H9 (cell line): Measurements from ENCODE around the gene CELF4. TPM values are rescaled to one million over a fixed set of nuclear protein-coding genes. Genes with fewer than 3 reads are reported as not detected.

Experiments used
- DNase-seq: peaks from one replicate; pipeline ENCODE4 v3.0.0-alpha.2; 2017
- H2AFZ ChIP-seq: one replicate; pipeline ENCODE4 v1.6.1; 2013; ENCODE audit warnings: mild to moderate bottlenecking, low read length, control low read depth, moderate library complexity
- H2AK5ac ChIP-seq: 2 replicates; pipeline ENCODE4 v1.6.1; 2013; ENCODE audit warnings: low read length, control low read depth, mixed read lengths; ENCODE audit not compliant: insufficient read length
- H2BK120ac ChIP-seq: one replicate; pipeline ENCODE4 v1.6.1; 2013; ENCODE audit warnings: low read depth, mild to moderate bottlenecking, low read length, control low read depth, inconsistent platforms; ENCODE audit not compliant: poor library complexity, severe bottlenecking
- H2BK12ac ChIP-seq: 2 replicates; pipeline ENCODE4 v1.6.1; 2013; ENCODE audit warnings: low read length, control low read depth, mixed read lengths, low read depth; ENCODE audit not compliant: insufficient read length
- H2BK15ac ChIP-seq: 2 replicates; pipeline ENCODE4 v1.6.1; 2013; ENCODE audit warnings: low read depth, low read length, control low read depth
- H2BK20ac ChIP-seq: one replicate; pipeline ENCODE4 v1.6.1; 2013; ENCODE audit warnings: low read depth, mild to moderate bottlenecking, low read length, control low read depth, inconsistent platforms; ENCODE audit not compliant: poor library complexity, severe bottlenecking
- H2BK5ac ChIP-seq: 2 replicates; pipeline ENCODE4 v1.6.1; 2013; ENCODE audit warnings: low read length, control low read depth, mixed read lengths; ENCODE audit not compliant: insufficient read length
- H3K14ac ChIP-seq: 2 replicates; pipeline ENCODE4 v1.6.1; 2013; ENCODE audit warnings: low read length, control low read depth; ENCODE audit not compliant: insufficient read depth
- H3K18ac ChIP-seq: 2 replicates; pipeline ENCODE4 v1.6.1; 2013; ENCODE audit warnings: low read depth, mild to moderate bottlenecking, mixed read lengths, low read length, control low read depth; ENCODE audit not compliant: insufficient read length
- H3K23ac ChIP-seq: 2 replicates; pipeline ENCODE4 v1.6.1; 2013; ENCODE audit warnings: low read length, control low read depth, mixed read lengths, low read depth; ENCODE audit not compliant: insufficient read length
- H3K23me2 ChIP-seq: 2 replicates; pipeline ENCODE4 v1.6.1; 2013; ENCODE audit warnings: low read depth, mild to moderate bottlenecking, mixed read lengths, low read length, control low read depth; ENCODE audit not compliant: insufficient read length, poor library complexity, severe bottlenecking
- H3K27ac ChIP-seq: 2 replicates; pipeline ENCODE4 v1.5.1; 2013; ENCODE audit warnings: low read length, control low read depth, mixed read lengths, low read depth; ENCODE audit not compliant: insufficient read length
- H3K27me3 ChIP-seq: 2 replicates; pipeline ENCODE4 v1.6.1; 2013; ENCODE audit warnings: low read length, control low read depth, inconsistent platforms; ENCODE audit not compliant: insufficient read depth
- H3K4ac ChIP-seq: 2 replicates; pipeline ENCODE4 v1.6.1; 2013; ENCODE audit warnings: low read depth, mild to moderate bottlenecking, control low read depth, inconsistent platforms, low read length, moderate library complexity
- H3K4me1 ChIP-seq: 2 replicates; pipeline ENCODE4 v1.6.1; 2013; ENCODE audit warnings: low read length, control low read depth, inconsistent platforms; ENCODE audit not compliant: insufficient read depth
- H3K4me2 ChIP-seq: 2 replicates; pipeline ENCODE4 v1.6.1; 2013; ENCODE audit warnings: low read length, control low read depth, mixed read lengths; ENCODE audit not compliant: insufficient read length, insufficient read depth
- H3K56ac ChIP-seq: 2 replicates; pipeline ENCODE4 v1.6.1; 2013; ENCODE audit warnings: low read depth, mild to moderate bottlenecking, mixed read lengths, low read length, control low read depth; ENCODE audit not compliant: insufficient read length
- H3K79me1 ChIP-seq: 2 replicates; pipeline ENCODE4 v1.6.1; 2013; ENCODE audit warnings: low read depth, mild to moderate bottlenecking, moderate library complexity, low read length, control low read depth, inconsistent platforms; ENCODE audit not compliant: insufficient read depth, poor library complexity, severe bottlenecking
- H3K79me2 ChIP-seq: 2 replicates; pipeline ENCODE4 v1.6.1; 2013; ENCODE audit warnings: low read length, control low read depth, inconsistent platforms; ENCODE audit not compliant: insufficient read depth
- H3K9ac ChIP-seq: 2 replicates; pipeline ENCODE4 v1.6.1; 2013; ENCODE audit warnings: low read length, control low read depth, mixed read lengths; ENCODE audit not compliant: insufficient read length; ENCODE audit errors: extremely low read depth
- H3K9me3 ChIP-seq: one replicate; pipeline ENCODE4 v1.6.1; 2013; ENCODE audit warnings: low read depth, low read length, inconsistent platforms; ENCODE audit not compliant: control insufficient read depth
- H3T11ph ChIP-seq: one replicate; pipeline ENCODE4 v1.6.1; 2013; ENCODE audit warnings: mild to moderate bottlenecking, low read length, control low read depth, inconsistent platforms
- H4K20me1 ChIP-seq: one replicate; pipeline ENCODE4 v1.6.1; 2013; ENCODE audit not compliant: control insufficient read depth, insufficient read length, insufficient read depth
- H4K5ac ChIP-seq: 2 replicates; pipeline ENCODE4 v1.6.1; 2013; ENCODE audit warnings: low read depth, mild to moderate bottlenecking, mixed read lengths, low read length, control low read depth; ENCODE audit not compliant: insufficient read length
- H4K8ac ChIP-seq: replicated peaks from 2 replicates; pipeline ENCODE4 v1.6.1; 2013; ENCODE audit warnings: low read length, control low read depth, mixed read lengths, low read depth; ENCODE audit not compliant: insufficient read length
- H4K91ac ChIP-seq: 2 replicates; pipeline ENCODE4 v1.6.1; 2013; ENCODE audit warnings: low read depth, mild to moderate bottlenecking, moderate library complexity, mixed read lengths, low read length, control low read depth; ENCODE audit not compliant: insufficient read length
- H3K27ac Mint-ChIP-seq, 3 experiments: 2 replicates in 2 of 3; 3 replicates in 1 of 3; pipeline ENCODE4 v1.8.0; 2020 to 2021; ENCODE audit warnings: mixed read lengths in 3 of 3, mild to moderate bottlenecking in 1 of 3, moderate library complexity in 1 of 3
- H3K27me3 Mint-ChIP-seq: 2 replicates; pipeline ENCODE4 v1.8.0; 2021; ENCODE audit warnings: low read depth, mild to moderate bottlenecking, moderate library complexity, mixed read lengths
- H3K36me3 Mint-ChIP-seq, 3 experiments: 2 replicates in 2 of 3; 3 replicates in 1 of 3; pipeline ENCODE4 v1.8.0; 2020 to 2021; ENCODE audit warnings: low read depth in 3 of 3, mixed read lengths in 3 of 3; ENCODE audit not compliant: insufficient read depth in 1 of 3
- H3K4me1 Mint-ChIP-seq, 2 experiments: 2 replicates each; pipeline ENCODE4 v1.8.0; 2020; ENCODE audit warnings: mixed read lengths in 2 of 2
- H3K4me3 Mint-ChIP-seq, 2 experiments: 2 replicates in 1 of 2; 3 replicates in 1 of 2; pipeline ENCODE4 v1.8.0; 2020 to 2021; ENCODE audit warnings: mild to moderate bottlenecking in 2 of 2, mixed read lengths in 2 of 2, moderate library complexity in 1 of 2
- H3K9me3 Mint-ChIP-seq, 2 experiments: 2 replicates in 1 of 2; 3 replicates in 1 of 2; pipeline ENCODE4 v1.8.0; 2020; ENCODE audit warnings: mild to moderate bottlenecking in 2 of 2, mixed read lengths in 2 of 2, moderate library complexity in 1 of 2
- CTCF ChIP-seq: fragments of 200-600 bp; sonication (generic); conservative IDR thresholded peaks from 3 replicates; pipeline ENCODE4 v1.8.0; 2021; ENCODE audit warnings: antibody characterized with exemption, mild to moderate bottlenecking
- WGBS: extraction: QIAGEN DNeasy Blood & Tissue Kit; methylation state at CpG from one replicate; pipeline ENCODE4 v1.1.7; 2013; ENCODE audit warnings: missing lambda C conversion rate, low lambda C conversion rate, mixed read lengths; ENCODE audit not compliant: insufficient read length; ENCODE audit errors: extremely low coverage; 5-methylcytosine and 5-hydroxymethylcytosine counted together
- total RNA-seq: library from RNA; stranded (reverse); gene quantifications from 2 replicates; pipeline ENCODE4 v1.2.1, GENCODE V29; 2021

Gene CELF4
- total RNA-seq, 1 experiment from 2014 or later: 1.1 TPM

GRCh38 chr18:37499044-37499443 is 66.6 kb downstream of the CELF4 start:
- no peak overlapping the region for H2AK5ac ChIP-seq
- no peaks in the 10 kb centered on the region for H3K23me2 ChIP-seq
- no peak overlapping the region for H3K27ac ChIP-seq
- WGBS: no CpG with 5 or more reads among the region's 4 CpGs
- no peak overlapping the region for H3T11ph ChIP-seq
- H3K27me3 Mint-ChIP-seq: peaks cover 15% of the 10 kb centered on the region
- H2BK120ac ChIP-seq: no peak overlapping the region
- H3K18ac ChIP-seq: no peak overlapping the region
- H3K4me1 Mint-ChIP-seq: peaks cover 19 to 26% of the 10 kb centered on the region in 2 experiments
- no peak for DNase-seq
- H3K9me3 ChIP-seq: no peaks in the 10 kb centered on the region
- no peaks in the 10 kb centered on the region for H3K79me1 ChIP-seq
- H3K14ac ChIP-seq: no peak overlapping the region
- H3K23ac ChIP-seq: no peak overlapping the region
- H4K8ac ChIP-seq: no peak overlapping the region
- H3K4me3 Mint-ChIP-seq: no peak overlapping the region; a peak in 1 of 5 replicates
- no peaks in the 10 kb centered on the region for H3K36me3 Mint-ChIP-seq
- no peak overlapping the region for H3K56ac ChIP-seq
- H3K9me3 Mint-ChIP-seq: no peaks in the 10 kb centered on the region
- no peak overlapping the region for H4K91ac ChIP-seq
- no peak overlapping the region for H2BK15ac ChIP-seq
- no peak overlapping the region for H3K4ac ChIP-seq
- H4K5ac ChIP-seq: no peak overlapping the region
- H4K20me1 ChIP-seq: no peaks in the 10 kb centered on the region
- H3K9ac ChIP-seq: no peak overlapping the region
- H3K79me2 ChIP-seq: no peaks in the 10 kb centered on the region
- no peaks in the 10 kb centered on the region for H3K4me1 ChIP-seq
- H3K4me2 ChIP-seq: no peak overlapping the region
- H3K27ac Mint-ChIP-seq: peak overlapping the region in 2 of 3 experiments; percentile 10 to 24; a peak in 1 of 7 replicates
- no peak; the same call in 2 of the 3 replicates for TF ChIP-seq CTCF
- H2BK5ac ChIP-seq: no peak overlapping the region
- no peak overlapping the region for H2BK20ac ChIP-seq
- no peak overlapping the region for H2BK12ac ChIP-seq
- H3K27me3 ChIP-seq: no peaks in the 10 kb centered on the region
- H2AFZ ChIP-seq: no peak overlapping the region
